AG09309 (cell line): ENCODE measurements around the gene GRWD1.
"Not testable (repeated sequence)": the region's sequence is repeated elsewhere in the genome, so short reads cannot be mapped to it uniquely, and the experiment has no call there.

Experiments used
- DNase-seq: peaks from one replicate; pipeline ENCODE4 v3.0.0-alpha.2; 2010; ENCODE audit warnings: low read depth
- H3K4me3 ChIP-seq: 2 replicates; pipeline ENCODE4 v1.5.1; 2011; ENCODE audit warnings: mild to moderate bottlenecking, low read depth, low read length, moderate library complexity; ENCODE audit not compliant: control insufficient read depth
- TF ChIP-seq, protein P1 (sequence below): IDR thresholded peaks from 2 replicates; pipeline ENCODE4 v1.5.1; 2011; ENCODE audit warnings: mild to moderate bottlenecking, low read depth, low read length, inconsistent platforms; ENCODE audit not compliant: insufficient read depth, control insufficient read depth; ENCODE audit errors: missing control alignments

The GRWD1 gene

DNA sequence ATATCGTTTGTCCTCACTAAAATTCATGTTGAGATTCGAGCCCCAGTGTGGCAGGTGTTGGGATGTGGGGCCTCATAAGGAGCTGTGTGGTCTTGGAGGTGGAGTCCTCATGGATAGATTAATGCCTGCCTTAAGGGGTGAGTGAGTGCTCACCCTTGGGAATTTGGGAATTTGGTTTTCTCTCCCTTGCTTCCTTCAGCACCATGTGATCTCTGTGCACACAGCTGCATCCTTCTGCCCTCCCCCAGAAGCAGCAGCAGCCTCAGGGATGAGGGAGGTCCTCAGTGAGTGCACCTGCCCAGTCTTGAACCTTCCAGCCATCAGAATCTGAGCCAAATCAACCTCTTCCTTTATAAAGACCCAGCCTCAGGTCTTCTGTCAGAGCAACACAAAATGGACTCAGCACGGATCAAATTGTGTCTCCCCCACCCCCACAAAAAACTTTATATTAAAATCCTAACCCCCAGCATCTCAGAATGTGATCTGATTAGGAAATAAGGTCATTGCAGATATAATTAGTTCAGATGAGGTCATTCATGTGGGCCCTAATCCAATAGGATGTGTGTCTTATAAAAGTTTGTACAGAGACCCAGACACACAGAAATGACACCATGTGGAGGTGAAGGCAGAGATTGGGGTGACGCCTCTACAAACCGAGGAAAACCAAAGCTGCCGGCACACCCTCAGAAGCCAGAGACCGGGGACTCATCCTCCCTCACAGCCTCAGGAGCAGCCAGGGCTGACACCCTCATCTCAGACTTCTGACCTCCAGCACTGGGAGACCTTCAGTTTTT lies 36.3 kb downstream of the GRWD1 start:
- no peak for DNase-seq
- TF ChIP-seq, protein P1, sequence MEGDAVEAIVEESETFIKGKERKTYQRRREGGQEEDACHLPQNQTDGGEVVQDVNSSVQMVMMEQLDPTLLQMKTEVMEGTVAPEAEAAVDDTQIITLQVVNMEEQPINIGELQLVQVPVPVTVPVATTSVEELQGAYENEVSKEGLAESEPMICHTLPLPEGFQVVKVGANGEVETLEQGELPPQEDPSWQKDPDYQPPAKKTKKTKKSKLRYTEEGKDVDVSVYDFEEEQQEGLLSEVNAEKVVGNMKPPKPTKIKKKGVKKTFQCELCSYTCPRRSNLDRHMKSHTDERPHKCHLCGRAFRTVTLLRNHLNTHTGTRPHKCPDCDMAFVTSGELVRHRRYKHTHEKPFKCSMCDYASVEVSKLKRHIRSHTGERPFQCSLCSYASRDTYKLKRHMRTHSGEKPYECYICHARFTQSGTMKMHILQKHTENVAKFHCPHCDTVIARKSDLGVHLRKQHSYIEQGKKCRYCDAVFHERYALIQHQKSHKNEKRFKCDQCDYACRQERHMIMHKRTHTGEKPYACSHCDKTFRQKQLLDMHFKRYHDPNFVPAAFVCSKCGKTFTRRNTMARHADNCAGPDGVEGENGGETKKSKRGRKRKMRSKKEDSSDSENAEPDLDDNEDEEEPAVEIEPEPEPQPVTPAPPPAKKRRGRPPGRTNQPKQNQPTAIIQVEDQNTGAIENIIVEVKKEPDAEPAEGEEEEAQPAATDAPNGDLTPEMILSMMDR, result no peak
- no peak overlapping the region for H3K4me3 ChIP-seq

DNA sequence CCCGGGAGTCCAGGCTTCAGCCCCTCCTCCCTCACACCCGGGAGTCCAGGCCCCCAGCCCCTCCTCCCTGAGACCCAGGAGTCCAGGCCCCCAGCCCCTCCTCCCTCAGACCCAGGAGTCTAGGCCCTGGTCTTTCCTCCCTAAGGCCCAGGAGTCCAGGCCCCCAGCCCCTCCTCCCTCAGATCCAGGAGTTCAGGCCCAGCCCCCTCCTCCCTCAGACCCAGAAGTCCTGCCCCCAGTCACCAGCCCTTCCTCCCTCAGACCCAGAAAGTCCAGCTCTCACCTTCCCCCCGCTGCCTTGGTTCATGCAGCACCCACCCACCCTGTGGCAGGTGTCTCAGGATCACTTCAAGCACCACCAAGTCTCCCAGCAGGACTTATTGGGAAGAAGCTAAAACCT lies 37.5 kb downstream of the GRWD1 start:
- no peak overlapping the region for H3K4me3 ChIP-seq
- TF ChIP-seq, protein P1, result no peak
- no peak for DNase-seq

DNA sequence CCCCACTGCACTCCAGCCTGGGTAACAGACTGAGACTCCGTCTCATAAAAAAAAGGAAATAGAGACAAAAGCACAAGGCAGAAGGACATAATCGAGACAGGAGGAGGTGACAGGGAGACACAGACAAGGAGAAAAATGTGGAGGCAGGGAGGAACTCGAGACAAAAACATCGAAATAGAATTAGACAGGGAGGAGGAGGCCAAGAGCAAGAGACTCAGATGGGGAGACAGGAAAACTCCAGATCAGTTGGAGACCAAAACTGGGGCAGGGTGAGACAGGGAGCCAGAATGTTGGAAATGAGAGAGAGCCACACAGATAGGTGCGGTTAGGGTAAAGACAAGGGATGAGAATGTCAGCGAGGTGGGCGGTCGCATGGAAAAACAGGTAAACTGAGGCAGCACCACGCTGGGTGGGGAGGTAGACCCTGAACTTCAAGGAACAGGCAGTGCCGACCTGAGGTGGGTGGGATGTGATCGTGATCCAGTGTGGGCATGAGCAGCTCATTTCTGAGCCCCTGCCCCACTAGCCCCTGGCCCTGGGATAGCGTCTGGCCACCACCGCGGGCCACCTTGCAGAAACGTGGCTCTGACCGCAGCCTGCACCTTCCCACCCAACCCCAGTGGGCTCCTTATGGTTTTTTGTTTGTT lies 38.6 kb downstream of the GRWD1 start:
- no peak overlapping the region for H3K4me3 ChIP-seq
- no peak for DNase-seq
- TF ChIP-seq, protein P1, result no peak

DNA sequence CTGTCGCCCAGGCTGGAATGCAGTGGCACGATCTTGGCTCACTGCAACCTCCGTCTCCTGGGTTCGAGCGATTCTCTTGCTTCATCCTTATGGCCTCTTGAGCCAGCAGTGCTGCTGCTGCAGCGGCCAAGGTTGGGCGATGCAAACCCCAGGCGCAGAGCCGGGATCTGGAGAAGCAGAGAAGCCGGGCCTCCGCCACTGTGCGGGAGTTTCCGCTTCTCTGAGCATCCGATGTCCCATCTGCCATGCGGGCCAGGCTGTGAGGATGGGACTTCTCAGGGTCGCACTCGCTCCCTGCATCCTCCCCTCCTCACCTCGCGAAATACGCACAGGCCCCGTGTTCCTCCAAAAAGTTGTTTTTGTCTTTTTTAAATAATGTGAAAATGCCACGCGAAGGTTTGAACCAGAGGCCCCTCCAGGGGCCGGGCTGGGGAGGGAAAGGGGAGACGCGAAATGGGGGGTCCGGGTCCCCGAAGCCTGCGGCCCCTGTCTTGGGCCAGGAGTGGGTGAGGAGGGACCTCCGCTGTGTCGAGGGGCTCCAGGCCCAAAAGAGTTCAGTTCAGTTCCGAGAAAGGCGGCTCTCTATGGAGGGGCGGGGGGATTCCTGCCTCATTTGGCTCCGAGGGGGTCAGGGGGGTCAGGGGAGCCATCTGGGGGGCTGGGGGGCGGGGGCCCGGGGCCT lies 39.3 kb downstream of the GRWD1 start:
- H3K4me3 ChIP-seq, result no peak overlapping the region
- no peak for DNase-seq
- TF ChIP-seq, protein P1, result no peak

DNA sequence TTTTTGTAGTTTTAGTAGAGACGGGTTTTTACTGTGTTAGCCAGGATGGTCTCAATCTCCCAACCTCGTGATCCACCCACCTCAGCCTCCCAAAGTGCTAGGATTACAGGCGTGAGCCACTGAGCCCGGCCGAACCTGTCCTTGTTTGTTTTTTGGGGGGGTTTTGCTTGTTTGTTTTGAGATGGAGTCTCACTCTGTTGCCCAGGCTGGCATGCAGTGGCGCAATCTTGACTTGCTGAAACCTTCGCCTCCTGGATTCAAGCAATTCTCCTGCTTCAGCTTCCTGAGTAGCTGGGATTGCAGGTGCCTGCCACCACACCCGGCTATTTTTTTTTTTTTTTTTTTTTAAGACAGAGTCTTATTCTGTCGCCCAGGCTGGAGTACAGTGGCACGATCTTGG lies 40.9 kb downstream of the GRWD1 start:
- DNase-seq, H3K4me3 ChIP-seq: not testable (repeated sequence)

DNA sequence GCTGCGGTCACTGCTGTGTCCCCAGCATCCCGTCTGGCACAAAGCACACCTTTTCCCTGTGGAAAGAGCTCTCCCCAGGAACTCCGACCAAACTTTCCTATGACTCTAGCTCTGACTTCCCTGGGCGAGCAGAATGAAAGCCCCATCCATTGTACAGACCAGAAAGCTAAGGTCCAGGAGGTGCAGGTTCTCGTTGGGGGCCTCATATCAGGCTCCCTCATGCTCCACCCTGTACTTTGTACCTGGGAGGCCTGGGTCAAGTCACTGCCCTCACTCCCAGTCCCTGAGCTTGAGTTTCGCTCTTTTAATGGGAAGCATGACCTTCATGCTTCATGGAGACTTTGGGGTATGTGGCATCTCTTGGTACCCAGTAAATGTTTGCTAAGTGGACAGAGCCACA lies 41.8 kb downstream of the GRWD1 start:
- DNase-seq, result no peak
- TF ChIP-seq, protein P1, result no peak
- no peak overlapping the region for H3K4me3 ChIP-seq

DNA sequence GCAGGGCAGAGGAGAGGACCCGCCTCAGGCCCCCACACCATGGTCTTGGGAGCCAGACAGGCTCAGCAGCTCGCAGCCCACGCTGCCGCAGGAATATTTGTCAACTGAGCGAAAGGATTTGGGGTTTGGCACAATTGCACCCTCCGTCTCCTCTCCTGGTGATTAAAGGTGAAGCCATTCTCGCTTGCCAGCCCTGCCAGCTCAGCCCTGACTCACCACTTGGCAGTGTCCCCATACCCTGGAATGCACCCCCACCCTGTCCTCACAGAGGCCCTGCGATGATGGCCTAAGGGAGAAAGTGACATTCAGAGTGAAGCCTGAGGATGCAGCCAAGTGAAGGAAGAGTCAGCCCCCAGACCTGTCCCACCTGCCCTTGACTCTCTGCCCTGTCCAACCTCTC lies 42.2 kb downstream of the GRWD1 start:
- TF ChIP-seq, protein P1, result no peak
- H3K4me3 ChIP-seq, result no peak overlapping the region
- DNase-seq, result peak; percentile 44

DNA sequence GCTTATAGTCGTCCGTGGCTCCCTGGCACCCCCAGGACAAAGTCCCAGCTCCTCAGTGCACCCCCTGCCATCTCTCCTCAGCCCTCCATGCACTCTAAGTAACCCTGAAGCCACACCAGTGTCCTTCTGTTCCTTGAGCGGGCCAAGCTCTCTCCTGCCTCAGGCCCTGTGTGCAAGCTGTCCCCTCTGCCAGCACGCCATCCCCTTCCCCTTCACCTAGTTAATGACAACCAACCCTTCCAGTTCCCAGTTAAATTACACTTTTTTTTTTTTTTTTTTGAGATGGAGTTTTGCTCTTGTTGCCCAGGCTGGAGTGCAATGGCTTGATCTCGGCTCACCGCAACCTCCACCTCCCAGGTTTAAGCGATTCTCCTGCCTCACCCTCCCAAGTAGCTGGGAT lies 42.7 kb downstream of the GRWD1 start:
- H3K4me3 ChIP-seq, DNase-seq: not testable (repeated sequence)
